Activated CD8-positive, alpha-beta memory T cell treated with anti-CD3 and anti-CD28 coated beads for 1 hour (primary cell): ENCODE measurements around the gene C2.
A peak's percentile ranks its signal among the peaks of the same experiment; 100 is the strongest.

ENCODE experiments used
- DNase-seq, 2 donors: peaks; one replicate each; pipeline ENCODE4 v3.0.0-alpha.2; 2020; ENCODE audit warnings: low read depth in 1 of 2; ENCODE audit errors: extremely low read depth in 1 of 2

Gene C2

GRCh38 chr6:31927242-31927862 is at the start of gene C2:
Gene C2, plus strand, starts transcription at chr6:31927717. Its CDS starts 36 bp downstream, at chr6:31927753.
- DNase-seq, result no peak

GRCh38 chr6:31878222-31878621 is 49.3 kb upstream of the C2 start:
- DNase-seq, result no peak

- no peak for DNase-seq
Measured at GRCh38 chr6:31878726-31879125, 48.8 kb upstream of the C2 start, which contains the start of gene SLC44A4. Gene SLC44A4, minus strand, starts transcription at chr6:31878997. Its CDS starts 17 bp downstream, at chr6:31878980.

- DNase-seq, result no peak
Measured at GRCh38 chr6:31879143-31879542, 48.4 kb upstream of the C2 start.

- no peak for DNase-seq
Measured at GRCh38 chr6:31879901-31880300, 47.6 kb upstream of the C2 start.

GRCh38 chr6:31880616-31881015 is 46.9 kb upstream of the C2 start:
- DNase-seq, result no peak

- no peak for DNase-seq
Measured at GRCh38 chr6:31881136-31881859, 46.2 kb upstream of the C2 start.

- no peak for DNase-seq
Measured at GRCh38 chr6:31882344-31882743, 45.2 kb upstream of the C2 start.

- no peak for DNase-seq
Measured at GRCh38 chr6:31883676-31884075, 43.8 kb upstream of the C2 start.

GRCh38 chr6:31884528-31885035 is 42.9 kb upstream of the C2 start:
- no peak for DNase-seq

GRCh38 chr6:31886541-31886991 is 41.0 kb upstream of the C2 start:
- DNase-seq, result no peak

GRCh38 chr6:31887173-31888007 is 40.1 kb upstream of the C2 start:
- no peak for DNase-seq

GRCh38 chr6:31888276-31889258 is 39.0 kb upstream of the C2 start:
- DNase-seq, result peak in 1 of 2 donors; percentile 49

- DNase-seq, result no peak
Measured at GRCh38 chr6:31889331-31889972, 38.1 kb upstream of the C2 start.

GRCh38 chr6:31892821-31893220 is 34.7 kb upstream of the C2 start:
- DNase-seq, result no peak

- no peak for DNase-seq
Measured at GRCh38 chr6:31896493-31896855, 31.0 kb upstream of the C2 start.

- DNase-seq, result no peak
Measured at GRCh38 chr6:31896856-31897611, 30.5 kb upstream of the C2 start.

GRCh38 chr6:31897612-31898382 is 29.7 kb upstream of the C2 start, which contains the start of gene EHMT2:
Gene EHMT2, minus strand, starts transcription at chr6:31897698. Its CDS starts 21 bp downstream, at chr6:31897677.
- DNase-seq, result peak; percentile 28 to 75
